Renal cortical epithelial cell (primary cell): ENCODE results near the gene APBB3. TPM values are rescaled to one million over a fixed set of nuclear protein-coding genes. Genes with fewer than 3 reads are reported as not detected.
A peak's percentile ranks its signal among the peaks of the same experiment; 100 is the strongest.
"Not testable (repeated sequence)": the region's sequence is repeated elsewhere in the genome, so short reads cannot be mapped to it uniquely, and the experiment has no call there.

Experiments
- DNase-seq: peaks from one replicate; pipeline ENCODE4 v3.0.0-alpha.2; 2011; ENCODE audit warnings: low read depth
- total RNA-seq: library from RNA; depleted of rRNA; stranded (reverse); fragments of >200 nt; gene quantifications from 2 replicates; pipeline ENCODE4 v1.2.3, GENCODE V29; 2014

The APBB3 gene, protein sequence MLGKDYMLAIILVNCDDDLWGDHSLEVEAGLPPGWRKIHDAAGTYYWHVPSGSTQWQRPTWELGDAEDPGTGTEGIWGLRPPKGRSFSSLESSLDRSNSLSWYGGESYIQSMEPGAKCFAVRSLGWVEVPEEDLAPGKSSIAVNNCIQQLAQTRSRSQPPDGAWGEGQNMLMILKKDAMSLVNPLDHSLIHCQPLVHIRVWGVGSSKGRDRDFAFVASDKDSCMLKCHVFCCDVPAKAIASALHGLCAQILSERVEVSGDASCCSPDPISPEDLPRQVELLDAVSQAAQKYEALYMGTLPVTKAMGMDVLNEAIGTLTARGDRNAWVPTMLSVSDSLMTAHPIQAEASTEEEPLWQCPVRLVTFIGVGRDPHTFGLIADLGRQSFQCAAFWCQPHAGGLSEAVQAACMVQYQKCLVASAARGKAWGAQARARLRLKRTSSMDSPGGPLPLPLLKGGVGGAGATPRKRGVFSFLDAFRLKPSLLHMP
- total RNA-seq, result 5.2 and 21.5 TPM in 2 replicates

DNA sequence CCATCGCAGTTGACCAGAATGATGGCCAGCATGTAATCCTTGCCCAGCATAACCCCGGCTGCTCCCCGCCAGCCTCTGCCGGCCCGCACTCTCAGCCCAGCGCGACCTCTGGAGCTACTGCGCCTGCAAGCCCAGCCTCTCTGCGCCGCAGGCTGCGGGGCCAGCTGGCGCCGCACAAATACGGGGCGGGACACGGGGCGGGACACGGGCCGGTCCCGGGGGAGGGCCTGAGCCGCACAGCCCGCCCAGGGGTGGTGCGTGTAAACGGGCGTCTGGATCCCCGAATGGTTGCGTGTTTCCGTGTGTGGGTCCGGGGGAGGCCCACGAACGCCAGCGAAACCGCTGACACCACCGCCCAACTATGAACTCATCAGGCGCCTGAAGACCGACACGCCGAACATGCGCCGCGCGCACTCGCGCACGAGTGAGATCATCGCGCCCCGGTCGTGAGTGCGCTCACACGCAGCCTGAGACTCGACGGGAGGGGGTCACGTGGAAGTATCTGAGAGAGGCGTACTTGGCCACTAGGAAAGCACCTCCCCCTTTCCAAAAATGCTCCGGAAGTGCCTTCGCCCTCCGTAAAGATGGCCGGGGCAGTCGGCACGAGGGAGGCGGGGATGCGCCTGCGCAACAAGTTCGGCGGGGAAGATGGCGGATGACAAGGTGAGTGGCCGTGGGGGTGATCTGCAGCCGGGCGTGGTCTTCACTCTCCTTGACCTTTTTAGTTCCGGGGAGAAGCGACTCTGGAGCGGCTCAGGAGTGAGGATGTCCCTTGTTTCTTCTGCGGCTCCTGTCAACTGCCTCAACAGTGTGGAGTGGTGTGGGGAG is at the start of gene APBB3, which contains the start of gene SLC35A4:
Gene APBB3 (minus strand): TSS at position 403 of the 828 bp plus-strand sequence. CDS start 353 bp downstream, at position 50.
Gene SLC35A4 (plus strand): TSS at position 633 of the 828 bp plus-strand sequence. CDS start 2,342 bp downstream, outside the sequence.
- peak; percentile 96 for DNase-seq

DNA sequence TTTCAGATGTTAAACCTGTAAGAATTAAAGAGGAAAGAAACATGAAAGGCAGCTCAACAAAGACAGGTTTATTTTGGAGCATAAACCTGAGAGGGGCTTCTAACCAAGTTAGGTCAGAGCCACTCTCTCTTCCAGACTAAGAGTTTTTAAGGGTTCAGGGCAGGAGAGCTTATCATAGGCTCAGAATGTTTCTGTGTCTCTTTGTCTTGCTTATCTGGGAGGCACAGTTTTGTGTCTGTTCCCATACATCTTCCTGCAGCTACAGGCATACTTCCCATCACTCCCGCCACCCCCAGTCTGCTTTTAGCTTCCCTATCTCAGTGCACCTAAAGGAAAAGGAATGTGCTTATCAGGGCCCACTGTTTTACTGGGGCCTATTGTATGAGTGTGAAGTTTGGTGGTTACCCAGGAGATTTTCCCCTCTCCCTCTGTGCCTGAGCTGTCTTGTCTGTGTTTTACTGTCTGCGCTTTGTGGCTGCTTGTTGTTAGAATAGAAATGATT is 46.7 kb upstream of the APBB3 start:
- no peak for DNase-seq

DNA sequence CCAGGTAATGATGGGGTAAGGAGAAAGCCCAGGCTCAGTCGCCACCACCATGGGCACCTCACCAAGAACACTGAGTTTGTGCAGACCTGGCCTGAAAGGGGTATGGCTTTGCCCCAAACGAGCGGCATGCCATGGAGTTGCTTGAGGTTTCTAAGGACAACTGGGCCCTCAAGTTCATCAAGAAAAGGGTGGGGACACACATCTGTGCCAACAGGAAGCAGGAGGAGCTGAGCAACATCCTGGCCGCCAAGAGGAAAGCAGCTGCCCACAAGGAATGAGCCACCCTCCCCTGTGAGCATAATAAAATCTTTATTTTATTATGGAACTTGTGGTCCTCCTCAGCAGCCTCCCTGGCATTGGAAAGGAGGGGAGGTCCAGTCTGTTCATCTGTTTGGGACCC is 44.7 kb upstream of the APBB3 start:
- DNase-seq, result no peak

DNA sequence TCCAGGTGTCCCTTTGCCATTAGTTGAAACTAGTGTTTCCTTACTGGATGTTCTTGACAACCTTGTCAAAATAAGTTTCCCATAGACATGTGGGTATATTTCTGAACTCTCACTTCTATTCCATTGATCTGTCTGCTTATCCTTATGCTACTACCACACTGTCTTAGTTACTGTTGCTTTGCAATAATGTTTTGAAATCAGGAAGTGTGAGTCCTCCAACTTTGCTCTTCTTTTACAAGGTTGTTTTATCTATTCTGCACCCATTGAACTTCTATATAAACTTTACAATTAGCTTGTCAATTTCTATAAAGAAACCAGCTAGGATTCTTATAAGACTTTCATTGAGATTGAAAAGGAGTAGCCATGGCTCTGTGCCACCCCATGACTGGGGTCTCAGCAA is 44.3 kb upstream of the APBB3 start:
- no peak for DNase-seq

DNA sequence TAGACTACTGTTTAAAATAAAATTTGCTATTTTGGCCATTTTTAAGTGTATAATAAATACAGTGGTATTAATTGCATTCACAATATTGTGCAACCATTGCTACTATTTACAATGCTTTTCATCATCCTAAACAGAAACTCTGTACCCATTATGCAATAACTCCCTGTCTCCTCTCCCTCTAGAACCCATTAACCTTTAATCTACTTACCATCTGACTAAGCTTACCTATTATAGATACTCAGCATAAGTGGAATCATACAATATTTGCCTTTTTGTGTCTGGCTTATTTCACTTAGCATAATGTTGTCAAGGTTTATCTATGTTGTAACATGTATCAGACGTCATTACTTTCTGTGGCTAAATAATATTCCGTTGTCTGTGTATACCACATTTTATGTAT is 42.6 kb upstream of the APBB3 start:
- peak; percentile 31 for DNase-seq

DNA sequence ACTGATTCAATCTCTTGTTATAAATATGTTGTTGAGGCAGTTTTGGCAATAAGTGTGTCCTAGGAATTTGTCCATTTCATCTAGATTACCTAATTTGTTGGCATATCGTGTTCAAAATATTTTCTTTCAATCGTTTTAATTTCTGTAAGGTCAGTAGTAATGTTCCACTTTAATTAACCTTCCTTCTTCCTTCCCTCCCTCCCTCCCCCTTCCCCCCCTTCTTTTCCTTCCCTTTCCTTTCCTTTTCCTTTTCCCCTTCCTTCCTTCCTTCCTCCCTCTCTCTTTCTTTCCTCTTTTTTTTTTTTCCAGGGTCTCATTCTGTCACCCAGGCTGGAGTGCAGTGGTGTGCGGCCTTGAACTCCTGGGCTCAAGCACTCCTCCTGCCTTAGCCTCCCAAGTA is 41.5 kb upstream of the APBB3 start:
- DNase-seq, result no peak

DNA sequence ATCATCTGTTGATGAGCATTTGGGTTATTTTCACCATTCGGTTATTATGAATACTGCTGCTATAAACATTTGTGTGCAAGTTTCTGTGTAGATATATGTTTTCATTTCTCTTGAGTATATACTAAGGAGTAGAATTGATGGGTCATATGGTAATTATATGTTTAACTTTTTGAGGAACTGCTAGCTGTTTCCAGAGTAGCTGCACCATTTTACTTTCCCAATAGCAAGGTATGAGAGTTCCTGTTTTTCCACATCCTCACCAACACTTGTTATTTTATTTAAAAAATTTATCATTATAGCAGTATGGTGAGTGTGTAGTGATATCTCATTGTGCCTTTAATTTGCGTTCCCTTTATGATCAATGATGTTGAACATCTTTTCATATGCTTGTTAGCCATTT is 39.3 kb upstream of the APBB3 start:
- DNase-seq, result no peak

DNA sequence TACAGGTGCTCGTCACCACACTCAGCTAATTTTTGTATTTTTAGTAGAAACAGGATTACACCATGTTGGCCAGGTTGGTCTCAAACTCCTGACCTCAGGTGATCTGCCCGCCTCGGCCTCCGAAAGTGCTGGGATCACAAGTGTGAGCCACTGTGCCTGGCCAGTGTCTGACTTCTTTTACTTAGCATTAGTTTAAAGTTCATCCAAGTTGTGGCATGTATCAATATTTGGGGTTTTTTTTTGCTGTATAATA is 39.0 kb upstream of the APBB3 start:
- DNase-seq, result not testable (repeated sequence)

DNA sequence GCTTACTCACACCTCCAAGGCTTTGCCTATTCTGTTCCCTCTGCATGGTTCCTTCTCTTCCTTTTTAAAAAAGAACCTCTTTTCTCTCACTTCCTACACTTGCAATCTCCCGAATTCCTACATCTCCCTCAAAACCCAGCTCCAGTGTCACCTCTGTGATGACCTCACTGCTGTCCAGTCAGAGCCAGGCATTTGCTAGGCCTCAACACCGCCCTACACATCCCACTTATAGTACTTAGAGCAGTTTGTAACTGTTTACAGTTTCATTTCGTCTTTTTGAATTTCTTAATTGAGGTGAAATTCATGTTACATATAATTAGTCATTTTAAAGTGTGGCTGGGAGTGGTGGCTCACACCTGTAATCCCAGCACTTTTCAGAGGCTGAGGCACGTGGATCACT is 37.7 kb upstream of the APBB3 start:
- DNase-seq, result no peak

DNA sequence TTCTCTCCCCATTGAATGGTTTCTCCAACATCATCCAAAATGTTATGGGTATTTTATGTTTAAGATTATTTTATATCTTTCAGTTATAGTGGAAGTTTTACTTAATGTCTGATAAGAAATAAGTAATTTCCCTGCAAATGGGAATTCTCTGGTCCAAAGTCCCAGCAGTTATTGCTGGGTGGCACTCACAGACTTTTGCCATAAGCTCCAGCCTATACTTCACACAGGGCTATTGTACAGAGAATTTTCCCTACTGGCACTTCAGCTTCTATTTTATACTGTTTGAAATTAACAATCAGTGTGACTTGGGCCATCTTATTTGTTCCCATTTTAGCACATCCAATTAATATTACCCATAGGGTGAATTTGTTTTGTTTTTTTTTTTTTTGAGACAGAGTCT is 35.7 kb upstream of the APBB3 start:
- DNase-seq, result no peak

DNA sequence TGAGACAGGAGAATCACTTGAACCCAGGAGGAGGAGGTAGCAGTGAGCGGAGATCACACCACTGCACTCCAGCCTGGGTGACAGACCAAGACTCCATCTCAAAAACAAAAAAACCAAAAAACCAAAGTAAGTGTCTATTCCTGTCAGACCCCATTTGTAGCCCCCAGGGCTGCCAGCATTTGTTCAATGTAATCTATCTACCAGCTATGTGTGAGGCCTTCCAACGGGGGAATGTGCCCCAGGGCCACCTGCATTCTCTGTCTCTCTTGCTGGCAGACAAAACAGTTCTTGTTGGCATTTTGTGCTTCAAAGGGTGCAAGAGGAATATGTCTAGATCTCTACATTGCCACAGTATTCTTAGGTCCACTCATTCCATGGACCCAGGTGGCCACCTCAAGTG is 34.4 kb upstream of the APBB3 start:
- no peak for DNase-seq

DNA sequence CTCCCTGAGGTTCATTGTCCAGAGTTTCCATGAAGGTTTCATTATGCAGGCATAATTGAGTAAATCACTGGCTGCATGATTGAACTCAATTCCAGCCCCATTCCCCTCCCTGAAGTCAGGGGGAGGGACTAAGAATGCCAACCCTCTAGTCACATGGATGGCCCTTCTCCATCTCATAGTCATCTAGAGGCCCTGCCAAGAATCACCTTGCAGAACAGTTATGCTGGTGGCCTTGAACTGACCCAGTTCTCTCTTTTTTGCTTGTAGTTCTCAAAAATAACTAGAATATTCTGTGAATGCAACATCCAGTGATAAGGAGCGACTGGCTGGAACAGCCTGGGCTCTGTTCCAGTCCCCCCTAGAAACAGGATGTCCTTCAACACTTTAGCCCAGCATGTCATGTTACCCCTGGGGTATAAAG is 31.9 kb upstream of the APBB3 start:
- peak; percentile 66 for DNase-seq

DNA sequence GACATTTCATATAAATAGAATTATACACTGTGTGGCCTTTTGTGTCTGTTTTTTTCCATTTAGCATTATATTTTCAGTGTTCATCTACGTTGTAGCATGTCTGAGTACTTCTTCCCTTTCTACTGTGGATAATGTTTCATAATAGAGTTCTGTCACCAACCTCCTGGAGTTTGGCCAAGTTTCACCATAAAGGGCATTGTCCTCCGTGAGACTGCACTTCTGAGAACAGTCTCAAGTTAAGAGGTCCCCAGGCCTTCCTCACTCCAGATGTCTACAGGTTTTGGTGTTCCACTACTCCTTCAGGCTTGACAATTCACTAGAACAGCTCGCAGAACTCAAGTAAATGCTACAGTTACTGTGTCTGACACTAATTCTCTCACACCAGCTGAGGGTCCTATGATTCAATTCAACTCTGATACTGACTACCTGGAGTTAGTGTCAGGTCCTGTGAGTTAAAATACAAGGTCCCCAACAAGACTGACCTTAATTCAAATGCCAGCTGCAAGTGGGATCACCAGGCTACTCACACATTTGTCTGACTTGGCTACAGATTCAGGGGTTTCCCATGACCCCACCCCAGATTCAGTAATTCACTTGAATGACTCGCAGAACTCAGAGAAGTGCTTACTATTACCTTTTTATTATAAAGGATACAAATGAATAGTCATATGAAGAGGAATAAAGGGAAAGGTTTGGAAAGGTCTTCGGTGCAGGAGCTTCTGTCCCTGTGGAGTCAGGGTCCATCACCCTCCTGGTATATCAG is 31.3 kb upstream of the APBB3 start:
- no peak for DNase-seq

DNA sequence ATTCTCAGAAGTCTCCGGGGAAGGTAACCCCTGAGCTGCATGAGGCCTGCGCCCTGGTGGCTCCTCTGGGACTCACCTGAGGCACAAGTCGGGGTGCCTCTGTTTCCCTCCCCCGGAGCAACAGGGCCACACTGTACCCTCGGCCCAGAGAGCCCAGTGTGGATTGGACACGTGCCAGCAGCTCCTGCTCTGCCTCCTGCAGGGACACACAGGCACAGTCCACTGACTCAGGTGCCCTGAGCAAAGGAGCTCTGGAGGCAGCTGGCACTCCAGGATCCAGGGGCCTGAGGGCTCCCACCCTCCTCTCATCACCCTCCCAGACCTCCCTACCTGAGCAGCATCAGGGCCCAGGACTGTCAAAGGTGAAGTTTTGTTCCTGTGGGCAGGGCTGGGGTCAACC is 29.8 kb upstream of the APBB3 start:
- DNase-seq, result no peak

DNA sequence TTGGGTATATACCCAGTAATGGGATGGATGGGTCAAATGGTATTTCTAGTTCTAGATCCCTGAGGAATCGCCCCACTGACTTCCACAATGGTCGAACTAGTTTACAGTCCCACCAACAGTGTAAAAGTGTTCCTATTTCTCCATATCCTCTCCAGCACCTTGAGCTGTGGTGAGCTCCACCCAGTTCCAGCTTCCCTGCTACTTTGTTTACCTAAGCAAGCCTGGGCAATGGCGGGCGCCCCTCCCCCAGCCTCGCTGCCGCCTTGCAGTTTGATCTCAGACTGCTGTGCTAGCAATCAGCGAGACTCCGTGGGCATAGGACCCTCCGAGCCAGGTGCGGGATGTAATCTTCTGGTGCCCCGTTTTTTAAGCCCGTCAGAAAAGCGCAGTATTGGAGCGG is 28.7 kb upstream of the APBB3 start:
- DNase-seq, result not testable (repeated sequence)

DNA sequence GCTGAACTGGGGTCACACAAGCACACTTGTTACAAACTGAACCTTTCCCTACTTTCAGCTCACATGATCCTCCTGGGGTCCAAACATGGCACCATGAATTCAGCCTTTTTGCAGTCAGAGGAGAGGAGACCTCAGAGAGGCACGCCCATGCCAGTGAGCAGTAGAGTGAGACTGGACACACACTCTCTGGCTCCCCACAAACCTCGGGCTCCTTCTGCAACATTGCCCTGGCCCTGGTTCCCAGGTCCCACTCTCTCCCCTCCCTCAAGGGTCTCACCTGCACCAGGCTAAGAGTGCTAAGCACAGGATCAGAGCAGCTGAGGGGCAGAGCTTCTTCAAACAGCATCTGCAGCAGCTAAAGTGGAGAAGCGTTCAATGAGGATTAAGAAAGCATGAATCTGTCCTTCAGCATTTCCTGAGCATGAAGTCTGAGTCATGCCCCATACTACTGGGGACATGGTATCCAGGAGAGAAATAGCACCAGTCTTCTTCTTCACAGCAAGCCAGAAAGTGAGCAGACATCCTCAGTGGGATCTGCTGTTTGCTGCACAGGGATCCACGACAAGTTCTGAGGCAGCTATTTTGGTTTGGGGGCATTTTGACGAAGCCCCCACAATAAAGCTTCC is 27.5 kb upstream of the APBB3 start:
- peak; percentile 60 for DNase-seq

DNA sequence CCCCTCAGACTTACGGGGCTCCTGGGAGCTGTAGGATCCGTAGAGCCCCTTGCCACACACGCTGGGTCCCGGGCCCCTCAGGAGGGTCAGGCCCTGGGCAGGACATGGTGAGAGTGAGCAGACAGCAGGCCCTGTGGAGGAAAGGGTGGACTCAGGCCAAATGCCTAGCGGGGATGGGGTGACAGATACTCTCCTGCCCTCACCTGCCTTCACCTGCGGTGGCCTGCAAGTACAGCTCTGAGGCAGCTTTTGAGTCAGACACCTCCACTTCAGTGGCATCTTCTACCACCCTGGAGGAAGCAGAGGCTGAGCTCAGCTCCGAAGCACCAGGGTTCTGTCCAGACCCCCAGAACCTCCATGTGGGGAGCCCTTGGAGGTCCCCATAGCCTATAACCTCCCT is 26.5 kb upstream of the APBB3 start:
- DNase-seq, result no peak

DNA sequence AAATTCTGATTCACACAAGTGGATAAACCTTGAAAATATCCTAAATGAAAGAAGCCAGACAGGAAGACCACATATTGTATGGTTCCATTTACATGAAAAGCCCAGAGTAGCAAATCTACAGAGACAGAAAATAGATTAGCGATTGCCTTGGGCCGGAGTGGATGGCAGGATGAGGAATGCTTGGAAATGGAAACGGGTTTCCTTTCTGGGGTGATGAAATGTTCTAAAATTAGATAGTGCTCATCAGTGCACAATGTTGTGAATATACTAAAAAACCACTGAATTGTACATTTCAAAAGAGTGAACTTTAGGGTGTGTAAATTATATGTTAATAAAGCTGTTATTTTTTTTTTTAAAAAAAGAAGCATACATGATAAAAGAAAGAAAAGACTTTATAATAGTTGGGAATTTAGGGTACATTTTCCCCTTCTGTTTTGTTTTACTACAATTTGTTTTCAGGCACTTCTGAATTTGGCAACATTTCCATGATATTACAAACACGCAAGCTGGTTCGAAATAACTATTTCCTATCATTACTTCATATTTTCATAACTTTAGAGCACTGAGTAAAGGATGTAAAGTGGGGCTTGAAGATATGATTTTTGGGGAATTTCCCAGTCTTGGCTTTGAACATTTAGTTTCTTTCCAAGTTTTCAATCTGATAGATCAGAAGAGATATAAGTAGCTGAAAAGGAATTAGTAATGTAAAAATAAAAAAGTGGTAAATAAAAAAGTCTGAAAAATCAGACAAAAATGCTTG is 24.1 kb upstream of the APBB3 start:
- peak; percentile 23 for DNase-seq

DNA sequence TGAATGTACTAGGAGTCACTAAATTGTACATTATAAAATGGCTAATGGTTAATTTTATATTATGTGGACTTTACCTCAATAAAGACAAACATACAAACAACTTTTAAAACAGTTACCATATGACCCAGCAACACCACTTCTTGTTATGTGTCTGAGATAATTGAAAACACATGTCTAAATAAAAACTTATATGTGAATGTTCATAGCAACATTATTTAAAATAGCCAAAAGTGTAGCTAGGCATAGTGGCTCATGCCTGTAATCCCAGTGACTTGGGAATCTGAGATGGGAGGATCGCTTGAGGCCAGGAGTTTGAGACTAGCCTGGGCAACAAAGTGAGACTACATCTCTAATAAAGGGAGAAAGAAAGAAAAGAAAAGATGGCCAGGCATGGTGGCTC is 23.1 kb upstream of the APBB3 start:
- no peak for DNase-seq

DNA sequence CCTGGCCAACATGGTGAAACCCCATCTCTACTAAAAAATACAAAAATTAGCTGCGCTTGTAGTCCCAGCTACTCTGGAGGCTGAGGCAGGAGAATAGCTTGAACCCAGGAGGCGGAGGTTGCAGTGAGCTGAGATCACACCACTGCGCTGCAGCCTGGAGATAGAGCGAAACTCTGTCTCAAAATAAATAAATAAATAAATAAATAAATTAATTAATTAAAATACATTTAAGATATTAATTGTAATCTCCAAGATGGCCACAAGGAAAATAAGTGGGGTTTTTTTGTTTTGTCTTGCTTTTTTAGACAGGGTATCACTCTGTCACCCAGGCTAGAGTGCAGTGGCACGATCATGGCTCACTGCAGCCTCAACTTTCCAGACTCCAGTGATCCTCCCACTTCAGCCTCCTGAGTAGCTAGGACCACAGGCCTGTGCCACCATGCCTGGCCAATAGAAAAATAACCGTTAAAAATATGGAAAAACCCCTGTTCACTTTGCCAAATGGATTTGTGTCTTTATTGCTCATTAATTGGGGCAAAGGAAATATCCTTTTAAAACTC is 14.9 kb upstream of the APBB3 start:
- not testable (repeated sequence) for DNase-seq
